Tibial nerve (tissue), 4 donors: ENCODE measurements around the gene IGSF9. TPM values are rescaled to one million over a fixed set of nuclear protein-coding genes. Genes with fewer than 3 reads are reported as not detected.

Experiments
- DNase-seq, 2 donors: peaks; one replicate each; pipeline ENCODE4 v3.0.0-alpha.2; 2019; ENCODE audit warnings: low spot score in 2 of 2
- H3K27ac ChIP-seq, 4 donors: fragments of 200-600 bp; sonication (generic) in 3 of 4; one replicate each; pipeline ENCODE4 v1.5.1; 2017 to 2019; ENCODE audit warnings: mild to moderate bottlenecking in 1 of 4
- H3K27me3 ChIP-seq, 2 donors: fragments of 200-600 bp; sonication (generic) in 1 of 2; one replicate each; pipeline versions ENCODE4 v1.5.1 to v1.6.0; 2017 to 2019
- H3K36me3 ChIP-seq, 3 donors: fragments of 200-600 bp; sonication (generic); one replicate each; pipeline ENCODE4 v1.5.1; 2018 to 2019
- H3K4me1 ChIP-seq, 4 donors: fragments of 200-600 bp; sonication (generic) in 3 of 4; one replicate each; pipeline ENCODE4 v1.5.1; 2017 to 2019
- H3K4me3 ChIP-seq, 4 donors: fragments of 200-600 bp; sonication (generic) in 3 of 4; one replicate each; pipeline ENCODE4 v1.5.1; 2017 to 2019; ENCODE audit warnings: mild to moderate bottlenecking in 1 of 4, moderate library complexity in 1 of 4
- H3K9me3 ChIP-seq, 4 donors: fragments of 200-600 bp; sonication (generic) in 3 of 4; one replicate each; pipeline ENCODE4 v1.5.1; 2017 to 2019
- EP300 ChIP-seq, 2 donors: sonication (generic); formaldehyde crosslinking; IDR thresholded peaks; one replicate each; pipeline ENCODE4 v1.6.1; 2017; ENCODE audit warnings: antibody characterized with exemption in 2 of 2, mild to moderate bottlenecking in 1 of 2
- POLR2A ChIP-seq, 2 donors: fragments of 450-650 bp; IDR thresholded peaks; one replicate each; pipeline ENCODE4 v1.6.1; 2017; ENCODE audit warnings: antibody characterized with exemption in 2 of 2, mild to moderate bottlenecking in 2 of 2, moderate library complexity in 2 of 2
- WGBS, 2 donors: methylation state at CpG; one replicate each; pipeline ENCODE4 v1.1.5; 2018; 5-methylcytosine and 5-hydroxymethylcytosine counted together
- total RNA-seq, 4 donors: library from RNA; depleted of rRNA; stranded (reverse); fragments of >200 nt; gene quantifications; one replicate each; pipeline ENCODE4 v1.1.0, GENCODE V29; 2016
- TF ChIP-seq, protein P1 (sequence below), 5 experiments: fragments of 200-600 bp in 3 of 5; fragments of 450-650 bp in 2 of 5; sonication (generic) in 3 of 5; IDR thresholded peaks; one replicate each; pipeline ENCODE4 v1.5.1; 2016 to 2019; ENCODE audit warnings: antibody characterized with exemption in 5 of 5, mild to moderate bottlenecking in 3 of 5, moderate library complexity in 2 of 5

The IGSF9 gene
- total RNA-seq, 4 donors from 2014 or later: 0.20 to 0.63 TPM; not detected in 2

DNA sequence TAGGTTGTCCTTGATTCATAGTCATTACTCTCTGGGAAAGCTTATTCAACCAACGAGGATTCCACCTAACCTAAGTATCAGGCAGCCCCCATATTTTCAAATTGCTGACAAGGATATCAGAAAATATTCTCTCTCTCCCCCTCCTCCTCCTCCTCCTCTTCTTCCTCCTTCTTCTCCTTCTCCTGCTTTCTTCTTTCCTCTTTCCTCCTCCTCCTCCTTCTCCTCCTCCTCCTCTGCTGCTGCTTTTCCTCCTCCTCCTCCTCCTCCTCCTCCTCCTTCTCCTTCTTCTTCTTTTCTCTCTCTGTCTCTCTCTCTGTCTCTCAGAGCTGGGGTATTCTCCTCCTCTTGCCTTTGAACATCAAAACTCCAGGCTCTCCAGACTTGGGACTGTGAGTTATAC, 2.5 kb upstream of the IGSF9 start:
- TF ChIP-seq EP300 (IDR thresholded peaks at IDR 0.05): no peak
- TF ChIP-seq, protein P1, sequence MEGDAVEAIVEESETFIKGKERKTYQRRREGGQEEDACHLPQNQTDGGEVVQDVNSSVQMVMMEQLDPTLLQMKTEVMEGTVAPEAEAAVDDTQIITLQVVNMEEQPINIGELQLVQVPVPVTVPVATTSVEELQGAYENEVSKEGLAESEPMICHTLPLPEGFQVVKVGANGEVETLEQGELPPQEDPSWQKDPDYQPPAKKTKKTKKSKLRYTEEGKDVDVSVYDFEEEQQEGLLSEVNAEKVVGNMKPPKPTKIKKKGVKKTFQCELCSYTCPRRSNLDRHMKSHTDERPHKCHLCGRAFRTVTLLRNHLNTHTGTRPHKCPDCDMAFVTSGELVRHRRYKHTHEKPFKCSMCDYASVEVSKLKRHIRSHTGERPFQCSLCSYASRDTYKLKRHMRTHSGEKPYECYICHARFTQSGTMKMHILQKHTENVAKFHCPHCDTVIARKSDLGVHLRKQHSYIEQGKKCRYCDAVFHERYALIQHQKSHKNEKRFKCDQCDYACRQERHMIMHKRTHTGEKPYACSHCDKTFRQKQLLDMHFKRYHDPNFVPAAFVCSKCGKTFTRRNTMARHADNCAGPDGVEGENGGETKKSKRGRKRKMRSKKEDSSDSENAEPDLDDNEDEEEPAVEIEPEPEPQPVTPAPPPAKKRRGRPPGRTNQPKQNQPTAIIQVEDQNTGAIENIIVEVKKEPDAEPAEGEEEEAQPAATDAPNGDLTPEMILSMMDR (IDR thresholded peaks at IDR 0.05): no peak
- Histone ChIP-seq H3K4me1 (peaks cover 0 to 15% (median 5%) of the 10 kb centered on the region in 4 donors), H3K36me3 (no peaks in the 10 kb centered on the region), H3K4me3 (no peak overlapping the region), H3K27ac (no peak overlapping the region), H3K9me3 (no peaks in the 10 kb centered on the region), H3K27me3 (peaks cover 0 to 33% of the 10 kb centered on the region in 2 donors)
- DNase-seq: no peak
- WGBS, 2 donors: 68 to 73% methylated on average over 1 of the region's 1 CpG

DNA sequence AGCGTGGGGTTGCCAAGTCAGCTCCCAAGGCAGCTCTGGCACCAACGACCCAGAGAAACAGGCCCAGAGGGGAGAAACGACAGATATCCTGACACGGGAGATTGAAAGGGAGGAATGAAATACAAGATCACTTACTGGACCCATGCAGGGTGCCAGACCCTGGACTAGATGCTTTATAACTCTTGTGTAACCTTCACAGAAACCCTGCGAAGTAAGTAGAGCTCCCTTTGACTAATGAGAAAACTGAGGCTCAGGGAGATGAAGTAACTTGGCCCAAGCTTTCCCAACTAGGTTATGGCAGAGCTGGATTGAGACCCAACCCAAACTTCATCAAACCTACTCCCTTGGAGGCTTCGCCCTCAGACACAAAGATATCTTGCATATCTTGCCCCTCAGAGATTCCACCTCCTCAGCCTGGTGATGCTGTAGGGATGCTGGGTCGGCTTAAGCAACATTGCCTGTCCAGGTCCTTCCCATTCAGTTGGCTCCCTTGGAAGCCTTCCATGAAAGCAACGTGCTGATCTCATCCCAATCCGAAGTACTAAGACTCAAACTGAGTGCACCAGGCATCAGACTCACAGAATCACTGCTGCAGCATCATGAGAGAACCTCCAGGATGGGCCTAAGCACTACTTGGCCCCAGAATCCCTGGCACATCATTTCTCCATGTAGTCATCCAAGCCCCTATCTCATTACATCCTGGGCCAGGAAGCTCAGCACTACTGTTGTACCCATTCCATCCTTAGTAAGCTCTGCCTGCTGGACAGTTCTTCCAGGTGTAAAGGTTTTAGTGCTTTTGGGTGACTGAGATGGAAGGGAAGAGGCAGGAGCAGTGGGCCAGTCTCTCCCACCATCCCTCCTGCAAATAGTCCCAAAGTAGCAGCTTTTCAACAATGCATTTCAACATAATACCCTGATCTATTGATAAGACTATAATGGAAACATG, 1.1 kb upstream of the IGSF9 start:
- Histone ChIP-seq H3K27ac (peak overlapping the region in 1 of 4 donors; percentile 54), H3K9me3 (no peaks in the 10 kb centered on the region), H3K36me3 (no peaks in the 10 kb centered on the region), H3K27me3 (peaks cover 0 to 31% of the 10 kb centered on the region in 2 donors), H3K4me3 (peak overlapping the region in 1 of 4 donors; percentile 55), H3K4me1 (peaks cover 0 to 15% (median 5%) of the 10 kb centered on the region in 4 donors)
- WGBS, 2 donors: 52 to 54% methylated on average over 9 of the region's 9 CpGs
- no peak for DNase-seq
- no peak for TF ChIP-seq EP300 (IDR thresholded peaks at IDR 0.05)
- TF ChIP-seq, protein P1 (IDR thresholded peaks at IDR 0.05): no peak
- TF ChIP-seq POLR2A (IDR thresholded peaks at IDR 0.05): no peak

DNA sequence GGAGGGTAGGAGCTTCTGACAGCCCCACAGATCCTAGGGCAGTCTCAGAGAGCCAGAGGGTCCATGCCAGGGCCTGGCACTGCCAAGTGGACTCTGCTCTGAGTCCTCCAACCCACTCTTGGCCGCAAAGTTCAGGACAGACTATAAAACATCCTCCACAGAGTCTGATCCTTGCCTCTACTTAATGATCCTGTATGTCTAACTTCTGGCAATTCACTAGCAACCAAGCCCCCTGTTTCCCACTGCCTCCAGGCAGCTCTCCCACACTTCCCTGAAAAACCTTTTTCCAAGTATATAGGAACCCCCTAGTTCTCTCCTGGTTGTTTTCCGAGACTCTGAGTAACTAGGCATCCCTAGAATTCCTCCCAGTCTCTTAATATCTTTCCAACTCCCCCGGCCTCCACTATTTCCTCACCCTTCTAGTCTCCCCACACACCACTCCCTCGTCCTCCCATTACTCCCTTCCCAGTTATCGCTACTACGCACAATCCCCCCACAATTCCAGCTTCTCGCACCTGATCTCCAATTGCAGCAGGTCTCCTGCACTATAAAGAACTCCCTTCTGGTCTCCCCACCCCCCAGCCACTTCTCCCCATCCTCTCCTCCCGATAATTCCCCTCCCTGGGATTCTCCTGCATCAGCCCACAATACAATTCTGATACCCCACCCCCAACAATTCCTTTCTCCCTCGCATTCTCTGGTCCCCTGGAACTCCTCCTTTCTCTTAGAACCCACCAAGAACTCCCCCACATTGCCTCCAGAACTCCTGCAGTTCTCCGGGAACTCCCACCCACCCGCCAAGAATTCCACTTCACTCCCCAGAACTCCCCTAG, 574 bp downstream of the IGSF9 start:
- H3K4me3 ChIP-seq: peak overlapping the region; percentile 28 to 55 (median 38)
- DNase-seq: no peak
- peak overlapping the region in 1 of 4 donors; percentile 2 for H3K27ac ChIP-seq

DNA sequence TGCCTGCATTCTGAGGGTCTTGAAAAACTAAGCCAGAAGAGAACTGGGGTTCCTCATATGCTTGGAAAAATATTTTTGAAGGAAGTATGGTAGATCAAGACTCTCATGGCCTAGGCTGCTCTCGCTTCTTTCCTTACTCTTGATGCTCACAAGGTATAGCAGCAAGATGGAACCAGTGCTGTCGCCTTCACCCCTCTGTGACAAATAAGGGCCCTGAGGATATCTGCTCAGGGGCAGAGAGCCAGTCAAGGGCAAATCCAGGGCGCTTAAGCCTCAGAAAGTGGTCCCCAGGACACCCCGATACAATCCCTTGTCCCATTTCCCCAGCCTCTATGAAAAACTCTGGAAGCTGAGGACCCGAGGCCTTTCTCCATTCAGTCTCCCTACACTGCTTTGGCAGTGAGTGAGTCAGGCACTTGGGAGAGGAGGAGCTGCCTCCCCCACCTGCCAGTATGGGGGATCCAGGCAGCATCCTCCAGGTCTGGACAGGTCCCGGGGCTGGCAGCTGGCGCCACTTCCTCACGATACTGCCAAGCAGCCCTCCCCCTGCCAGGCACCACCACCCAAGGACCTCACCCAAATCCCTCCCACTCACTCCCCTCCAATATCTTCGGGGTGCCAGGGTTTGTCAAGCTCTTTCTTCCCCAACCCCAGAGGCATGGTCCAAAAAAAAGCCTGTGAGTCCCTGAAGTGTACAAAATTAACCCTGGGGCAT, 1.3 kb downstream of the IGSF9 start:
- H3K36me3 ChIP-seq: no peaks in the 10 kb centered on the region
- no peak overlapping the region for H3K4me3 ChIP-seq
- no peak overlapping the region for H3K27ac ChIP-seq
- no peaks in the 10 kb centered on the region for H3K9me3 ChIP-seq
- H3K4me1 ChIP-seq: peaks cover 0 to 15% (median 5%) of the 10 kb centered on the region in 4 donors
- no peak for TF ChIP-seq POLR2A (IDR thresholded peaks at IDR 0.05)
- no peak for TF ChIP-seq EP300 (IDR thresholded peaks at IDR 0.05)
- TF ChIP-seq, protein P1 (IDR thresholded peaks at IDR 0.05): no peak
- peaks cover 0 to 31% of the 10 kb centered on the region in 2 donors for H3K27me3 ChIP-seq
- 76 to 83% methylated on average over 9 of the region's 9 CpGs for WGBS, 2 donors
- DNase-seq: no peak

More for the DNA sequence above, 574 bp downstream of the IGSF9 start:
- Histone ChIP-seq H3K27me3 (peaks cover 0 to 31% of the 10 kb centered on the region in 2 donors), H3K4me1 (peaks cover 0 to 15% (median 5%) of the 10 kb centered on the region in 4 donors), H3K36me3 (no peaks in the 10 kb centered on the region), H3K9me3 (no peaks in the 10 kb centered on the region)
- 22 to 31% methylated on average over 11 of the region's 11 CpGs for WGBS, 2 donors
- TF ChIP-seq EP300 (IDR thresholded peaks at IDR 0.05): no peak
- TF ChIP-seq, protein P1 (IDR thresholded peaks at IDR 0.05): no peak
- no peak for TF ChIP-seq POLR2A (IDR thresholded peaks at IDR 0.05)
